ENCODE measurements around the gene OR5T1.

OR5T1 gene

DNA sequence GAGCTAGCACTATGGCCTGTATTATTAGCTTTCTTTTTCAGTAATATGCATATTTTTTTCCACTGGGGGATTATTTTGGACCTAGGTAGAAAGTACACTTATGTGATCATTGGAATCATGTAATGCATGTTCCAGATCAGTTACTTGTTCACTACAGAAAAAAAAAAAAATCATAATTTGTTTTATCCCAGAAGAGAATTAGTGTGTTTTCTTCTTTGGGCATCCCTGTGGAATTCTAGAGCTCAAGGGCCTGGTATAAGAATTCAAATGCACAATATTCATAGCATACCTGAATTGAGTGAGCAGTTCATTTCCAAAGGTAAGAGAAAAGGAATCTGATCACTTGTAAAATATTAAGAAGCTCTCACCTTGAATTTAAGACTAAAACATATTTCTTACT lies at the start of gene OR5T1:
OR5T1 (plus strand) TSS at position 301 of the 400 bp plus-strand sequence. CDS start 1,485 bp downstream, outside the sequence.
- Mint-ChIP-seq H3K27ac (no peak within 1 kb of the TSS), H3K4me1 (no peaks in the 10 kb centered on the region), H3K36me3 (ENCODE audit: low read depth) (no peaks in the 10 kb centered on the region), H3K9me3 (peaks cover 33% of the 10 kb centered on the region), H3K4me3 (no peak within 1 kb of the TSS), H3K27me3 (no peaks in the 10 kb centered on the region)
- no peak for DNase-seq
- no peak for ATAC-seq

DNA sequence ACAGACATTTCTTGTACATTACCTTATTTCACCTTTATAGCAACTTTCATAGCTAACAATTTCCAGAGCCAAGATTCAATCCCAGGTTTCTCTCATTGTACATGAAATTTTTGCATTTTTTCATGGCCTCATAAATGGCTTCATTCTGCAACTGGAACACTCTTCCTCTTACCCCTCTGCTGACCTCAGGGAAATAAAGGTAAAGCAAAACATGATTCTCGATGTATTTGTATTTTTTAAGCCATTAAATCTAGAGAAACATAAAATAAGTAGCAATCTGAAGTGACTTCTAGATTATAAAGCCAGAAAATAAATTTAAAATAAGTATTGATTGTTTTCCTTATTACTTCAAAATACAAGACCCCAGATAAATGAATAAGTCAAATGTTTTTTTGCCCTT lies 39.8 kb upstream of the OR5T1 start, which contains the start of gene OR5T2:
OR5T2 (minus strand) TSS at position 101 of the 400 bp plus-strand sequence. CDS start 1,193 bp downstream, outside the sequence.
- Mint-ChIP-seq H3K27ac (no peak within 1 kb of the TSS), H3K27me3 (no peaks in the 10 kb centered on the region), H3K4me3 (no peak within 1 kb of the TSS), H3K4me1 (no peaks in the 10 kb centered on the region), H3K9me3 (peaks cover 6% of the 10 kb centered on the region), H3K36me3 (ENCODE audit: low read depth) (no peaks in the 10 kb centered on the region)
- no peak for ATAC-seq
- no peak for DNase-seq

DNA sequence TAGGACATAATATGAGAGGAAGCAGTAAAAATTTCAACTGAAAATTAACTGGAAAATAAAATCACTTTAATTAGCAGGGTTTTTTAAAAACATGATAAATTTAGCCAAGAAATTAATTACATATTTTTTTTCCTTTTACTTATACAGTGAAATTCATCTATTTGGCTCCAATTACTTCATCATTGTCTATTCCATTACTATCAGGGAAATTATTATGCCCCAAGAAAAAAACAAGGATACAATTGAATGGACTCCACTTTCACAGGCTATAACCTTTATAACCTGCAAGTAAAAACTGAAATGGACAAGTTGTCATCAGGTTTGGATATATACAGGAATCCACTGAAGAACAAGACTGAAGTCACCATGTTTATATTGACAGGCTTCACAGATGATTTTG lies 22.0 kb upstream of the OR5T1 start, which contains the start of gene OR5T3:
OR5T3 (plus strand) TSS at position 301 of the 400 bp plus-strand sequence; CDS start at position 301, 0 bp downstream.
- no peak within 1 kb of the TSS for H3K4me3 Mint-ChIP-seq
- H3K4me1 Mint-ChIP-seq, result no peaks in the 10 kb centered on the region
- peaks cover 13% of the 10 kb centered on the region for H3K9me3 Mint-ChIP-seq
- no peak for DNase-seq
- H3K36me3 Mint-ChIP-seq (ENCODE audit: low read depth), result no peaks in the 10 kb centered on the region
- ATAC-seq, result no peak
- H3K27ac Mint-ChIP-seq, result no peak within 1 kb of the TSS
- H3K27me3 Mint-ChIP-seq, result no peaks in the 10 kb centered on the region

DNA sequence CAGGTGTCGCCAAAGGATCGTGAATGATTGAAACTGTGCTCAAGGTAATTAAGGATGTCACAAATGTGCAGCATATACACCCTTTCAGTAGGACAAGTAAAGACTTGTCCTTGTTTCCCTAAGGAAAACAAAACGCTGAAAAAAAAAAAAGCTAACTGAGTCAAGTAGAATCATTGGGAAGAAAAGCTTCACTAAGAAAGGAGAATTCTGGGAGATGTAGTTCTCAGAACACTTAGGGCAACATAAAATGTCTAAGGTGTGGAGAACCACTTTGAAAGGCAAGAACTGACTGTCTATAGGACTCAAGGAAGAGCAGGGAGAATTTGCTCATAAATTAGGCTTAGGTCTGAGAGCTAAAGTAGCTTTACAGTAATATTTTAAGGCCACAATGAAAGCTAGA lies 2.9 kb upstream of the OR5T1 start:
- H3K27ac Mint-ChIP-seq, result no peak overlapping the region
- ATAC-seq (no peak), DNase-seq (no peak)
- H3K4me3 Mint-ChIP-seq, result no peak overlapping the region
- no peaks in the 10 kb centered on the region for H3K27me3 Mint-ChIP-seq
- no peaks in the 10 kb centered on the region for H3K4me1 Mint-ChIP-seq
- H3K36me3 Mint-ChIP-seq (ENCODE audit: low read depth), result peaks cover 1% of the 10 kb centered on the region
- peaks cover 27% of the 10 kb centered on the region for H3K9me3 Mint-ChIP-seq

DNA sequence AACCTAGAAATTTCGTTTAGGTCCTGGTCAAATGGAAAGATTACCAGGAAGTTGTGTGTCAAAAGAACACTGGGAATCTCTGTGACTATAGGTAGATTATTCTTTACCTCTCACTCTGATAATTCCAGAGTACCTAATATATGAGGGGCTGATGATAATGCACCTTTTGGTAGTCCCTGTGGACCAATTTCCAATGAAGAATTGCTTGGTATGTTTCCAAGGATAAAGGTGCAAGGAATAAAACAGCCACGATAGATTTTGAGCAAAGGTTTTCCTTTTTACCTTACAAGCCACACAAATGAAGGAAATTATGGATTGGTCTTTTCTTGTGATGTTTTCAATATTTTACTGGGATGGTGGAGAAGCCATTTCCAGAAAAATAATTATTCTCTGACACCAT lies 18.2 kb downstream of the OR5T1 start, which contains the start of gene OR8H1:
OR8H1 (minus strand) TSS at position 101 of the 400 bp plus-strand sequence. CDS start 1,192 bp downstream, outside the sequence.
- Mint-ChIP-seq H3K4me1 (no peaks in the 10 kb centered on the region), H3K9me3 (peaks cover 18% of the 10 kb centered on the region), H3K27me3 (no peaks in the 10 kb centered on the region), H3K4me3 (no peak within 1 kb of the TSS), H3K36me3 (ENCODE audit: low read depth) (no peaks in the 10 kb centered on the region), H3K27ac (no peak within 1 kb of the TSS)
- ATAC-seq, result no peak
- DNase-seq, result no peak

DNA sequence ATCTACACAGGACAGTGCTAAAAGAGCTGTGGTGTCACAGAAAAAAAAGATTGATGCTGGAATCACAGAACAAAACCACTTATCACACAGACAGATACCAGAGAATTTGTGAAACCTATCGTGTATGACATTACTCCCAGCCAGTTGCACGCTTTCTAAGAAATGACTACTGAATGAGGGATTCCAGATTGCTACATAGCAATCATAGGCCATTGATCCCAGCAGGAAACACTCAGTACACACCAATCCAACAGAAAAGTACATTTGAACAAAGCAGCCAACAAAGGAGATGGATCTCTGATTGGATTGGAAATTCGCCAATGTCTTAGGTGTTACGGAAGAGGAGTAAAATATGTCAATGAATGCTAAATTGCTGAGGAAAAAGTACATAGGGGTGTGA lies 22.9 kb downstream of the OR5T1 start:
- no peak overlapping the region for H3K4me3 Mint-ChIP-seq
- peaks cover 24% of the 10 kb centered on the region for H3K9me3 Mint-ChIP-seq
- no peak overlapping the region for H3K27ac Mint-ChIP-seq
- H3K27me3 Mint-ChIP-seq, result no peaks in the 10 kb centered on the region
- ATAC-seq (no peak), DNase-seq (no peak)
- H3K4me1 Mint-ChIP-seq, result no peaks in the 10 kb centered on the region
- H3K36me3 Mint-ChIP-seq (ENCODE audit: low read depth), result no peaks in the 10 kb centered on the region

DNA sequence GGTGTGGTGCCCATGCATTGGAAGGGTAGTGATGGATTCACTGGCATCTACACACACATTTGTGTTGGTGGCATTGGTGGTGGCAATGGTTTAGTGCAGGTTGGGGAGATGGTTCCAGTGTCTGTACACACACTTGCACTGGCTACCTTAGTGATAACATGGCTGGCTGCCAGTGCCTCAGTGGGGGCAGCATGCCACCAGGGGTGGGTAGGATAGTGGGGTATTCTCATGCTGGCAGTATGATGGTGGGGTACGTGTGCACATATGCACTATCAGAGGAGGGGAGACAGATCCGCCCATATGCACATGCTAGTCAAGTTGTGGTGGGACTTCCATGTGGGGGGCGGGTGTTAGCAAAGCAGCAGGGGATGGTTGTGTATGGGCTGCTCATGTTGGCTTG lies 33.9 kb downstream of the OR5T1 start:
- Mint-ChIP-seq H3K27me3 (no peaks in the 10 kb centered on the region), H3K27ac (no peak overlapping the region), H3K9me3 (peaks cover 11% of the 10 kb centered on the region), H3K36me3 (ENCODE audit: low read depth) (no peaks in the 10 kb centered on the region), H3K4me1 (no peaks in the 10 kb centered on the region), H3K4me3 (no peak overlapping the region)
- ATAC-seq (no peak), DNase-seq (no peak)

DNA sequence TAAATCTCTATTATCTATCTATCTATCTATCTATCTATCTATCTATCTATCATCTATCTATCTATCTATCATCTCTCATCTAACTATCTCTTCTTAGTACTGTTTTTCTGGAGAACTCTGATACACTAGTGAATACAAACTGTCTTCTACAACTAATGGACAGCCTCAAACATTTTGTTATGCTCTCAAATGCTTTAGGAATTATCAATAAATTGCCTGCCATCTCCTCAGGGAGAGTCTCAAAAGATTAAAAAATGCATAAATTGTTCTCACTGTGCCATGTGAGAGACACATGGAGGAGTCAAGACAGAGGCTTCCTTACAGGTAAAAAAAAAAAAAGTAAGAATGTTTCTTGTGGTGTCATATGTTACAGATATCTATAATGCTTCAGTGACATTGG lies 40.9 kb downstream of the OR5T1 start, which contains the start of gene OR8K3:
OR8K3 (plus strand) TSS at position 301 of the 400 bp plus-strand sequence. CDS start 3,163 bp downstream, outside the sequence.
- no peak for DNase-seq
- no peaks in the 10 kb centered on the region for H3K4me1 Mint-ChIP-seq
- no peak within 1 kb of the TSS for H3K27ac Mint-ChIP-seq
- no peak within 1 kb of the TSS for H3K4me3 Mint-ChIP-seq
- peaks cover 17% of the 10 kb centered on the region for H3K9me3 Mint-ChIP-seq
- H3K27me3 Mint-ChIP-seq, result no peaks in the 10 kb centered on the region
- no peak for ATAC-seq
- H3K36me3 Mint-ChIP-seq (ENCODE audit: low read depth), result no peaks in the 10 kb centered on the region

All from activated naive CD8-positive, alpha-beta T cell treated with anti-CD3 and anti-CD28 coated beads, Interleukin-2, amount 50 U/mL, for 24 hours (primary cell).